ENCODE measurements around the gene DENND2D.

Gene DENND2D

DNA sequence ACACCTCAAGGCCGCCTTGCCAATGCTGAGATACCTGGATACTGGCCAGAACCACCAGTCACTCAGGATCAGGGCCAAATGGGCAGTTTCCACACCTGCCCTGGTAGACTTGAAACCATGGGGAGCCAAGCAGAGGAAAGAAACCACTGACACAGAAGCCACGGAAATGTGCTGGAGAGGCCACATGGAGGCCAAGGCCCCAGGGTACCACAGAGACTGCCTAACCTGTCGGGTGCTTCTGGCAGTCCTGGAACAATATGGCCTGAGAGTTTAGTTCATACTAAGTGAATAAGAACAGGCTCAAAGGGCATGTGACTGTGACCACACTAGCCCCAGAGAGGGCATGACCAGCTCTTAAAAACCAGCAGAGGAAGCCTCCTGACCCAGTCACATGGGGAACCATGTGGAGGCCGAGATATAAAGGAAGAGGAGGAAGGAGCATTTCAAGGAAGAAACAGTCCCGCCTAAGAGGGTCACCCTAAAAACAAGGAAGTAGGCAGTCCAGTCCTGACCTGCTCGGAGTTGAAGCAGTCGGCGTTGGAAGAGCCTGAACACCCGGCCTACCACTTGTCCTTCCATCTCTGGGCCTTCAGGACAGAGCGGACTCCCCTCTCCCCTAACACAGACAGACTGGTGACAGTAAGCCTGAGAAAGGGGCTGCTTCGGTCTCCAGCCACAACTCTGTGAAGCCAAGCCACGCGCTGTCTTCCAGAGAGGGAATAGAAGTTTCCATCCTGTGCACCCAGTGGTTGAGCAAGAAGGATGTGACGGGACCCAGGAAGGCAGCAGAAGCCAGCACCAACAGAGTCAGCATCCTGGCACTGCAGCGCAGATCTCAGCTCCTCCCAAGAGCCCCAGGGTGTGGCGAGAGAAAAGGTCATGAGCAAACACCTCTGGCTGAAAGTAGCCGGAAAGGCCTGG, at the start of gene DENND2D:
DENND2D (minus strand) TSS at position 766 of the 921 bp plus-strand sequence; CDS start at position 579, 187 bp downstream.
- DNase-seq (ENCODE audit: low spot score): peak; percentile 48

DNA sequence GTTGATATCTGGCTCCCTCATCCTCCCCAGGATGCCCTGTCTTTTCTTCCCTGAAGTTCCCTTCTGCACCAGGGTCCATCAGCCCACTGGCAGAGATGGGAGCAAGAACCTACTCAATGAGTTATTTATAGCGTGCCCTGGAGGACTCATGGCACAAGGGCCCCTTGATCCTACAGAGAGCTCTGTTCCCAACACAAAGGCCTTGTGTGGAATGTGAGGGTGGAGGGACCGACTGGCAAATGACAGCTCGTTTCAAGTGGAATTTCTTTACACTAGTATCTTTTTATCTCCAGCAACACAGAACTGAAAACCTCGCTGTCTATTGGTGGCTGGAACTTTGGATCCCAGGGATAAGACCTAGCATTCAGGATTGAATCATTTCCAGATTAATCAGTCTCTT, 49.5 kb upstream of the DENND2D start:
- no peak for DNase-seq (ENCODE audit: low spot score)

GRCh38 chr1:111247125-111247838, 46.8 kb upstream of the DENND2D start:
- DNase-seq (ENCODE audit: low spot score): no peak

DNA sequence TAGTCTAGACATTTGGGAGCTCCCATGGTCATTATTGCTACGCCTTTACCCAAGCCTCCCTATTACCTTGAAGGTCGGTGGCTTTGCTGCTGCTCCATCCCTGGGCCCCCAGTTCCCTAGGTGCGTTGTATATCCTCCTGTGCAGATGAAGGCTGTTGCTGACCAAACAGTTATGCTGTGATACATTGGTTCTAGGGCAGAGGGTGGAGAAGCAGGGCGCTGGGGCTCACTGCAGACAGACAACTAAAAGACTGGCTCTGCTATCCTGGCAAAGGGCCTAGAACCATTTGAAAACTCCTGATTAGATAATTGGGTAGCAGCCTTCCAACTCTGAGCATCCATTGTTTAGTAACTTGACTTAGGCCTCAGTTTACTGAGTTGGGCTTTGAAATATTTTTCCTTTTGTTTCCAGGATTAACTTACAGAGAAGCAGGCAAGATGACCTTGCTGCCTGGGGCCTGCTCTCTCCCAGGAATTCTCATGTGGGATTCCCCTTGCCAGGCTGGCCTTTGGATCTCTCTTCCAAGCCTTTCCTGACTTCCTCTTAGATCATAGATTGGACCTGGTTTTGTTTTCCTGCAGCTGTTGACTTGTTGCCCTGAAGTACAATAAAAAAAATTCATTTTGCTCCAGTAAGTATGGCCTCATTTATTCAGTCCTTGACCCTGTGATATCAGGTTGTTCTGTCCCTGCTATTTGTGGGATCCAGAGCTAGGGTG, 42.5 kb upstream of the DENND2D start:
- peak; percentile 52 for DNase-seq (ENCODE audit: low spot score)

DNA sequence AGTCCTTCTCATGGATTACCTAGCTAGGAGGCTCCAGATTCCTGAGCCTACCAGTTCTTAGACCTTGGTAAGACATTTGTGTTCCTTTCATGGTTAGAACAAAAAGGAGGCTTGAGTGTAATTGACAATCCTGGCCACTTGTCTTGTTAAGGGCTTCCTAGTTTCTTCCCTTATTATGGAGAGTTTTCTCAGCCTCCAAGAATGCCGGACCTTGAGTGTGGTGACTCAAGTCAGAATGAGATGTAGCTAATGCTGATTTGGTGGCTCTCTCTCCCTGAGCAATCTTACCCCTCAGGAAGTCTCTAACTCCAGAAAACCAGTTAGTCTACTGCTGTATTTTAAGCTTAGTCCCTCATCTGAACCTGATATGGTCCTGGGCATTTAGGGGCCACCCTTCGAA, 41.4 kb upstream of the DENND2D start:
- DNase-seq (ENCODE audit: low spot score): peak; percentile 60

- no peak for DNase-seq (ENCODE audit: low spot score)
Measured at GRCh38 chr1:111238056-111238795, 37.8 kb upstream of the DENND2D start.

- DNase-seq (ENCODE audit: low spot score): no peak
Measured at GRCh38 chr1:111236806-111237205, 36.4 kb upstream of the DENND2D start.

GRCh38 chr1:111236379-111236778, 35.9 kb upstream of the DENND2D start:
- no peak for DNase-seq (ENCODE audit: low spot score)

- peak; percentile 83 for DNase-seq (ENCODE audit: low spot score)
Measured at GRCh38 chr1:111234866-111235265, 34.4 kb upstream of the DENND2D start.

DNA sequence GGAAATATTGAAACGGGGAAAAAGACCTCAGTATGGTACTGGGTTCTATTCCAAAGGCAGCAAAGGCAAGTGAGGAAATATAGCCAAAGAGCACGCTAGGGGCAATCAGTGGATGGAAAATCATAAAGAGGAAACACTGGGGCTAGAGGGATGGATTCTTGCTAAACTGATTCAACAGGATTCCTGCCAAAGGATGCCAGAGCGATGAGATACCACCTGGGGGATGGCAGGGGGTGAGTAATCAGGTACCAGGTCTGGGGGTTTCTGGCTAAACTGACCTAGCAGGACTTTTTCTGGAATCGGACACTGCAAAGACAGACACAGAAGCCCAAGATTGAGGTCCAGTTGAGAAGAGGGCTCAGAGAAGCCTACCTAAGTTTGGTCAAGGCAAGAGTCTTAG, 33.8 kb upstream of the DENND2D start:
- DNase-seq (ENCODE audit: low spot score): peak; percentile 83

DNA sequence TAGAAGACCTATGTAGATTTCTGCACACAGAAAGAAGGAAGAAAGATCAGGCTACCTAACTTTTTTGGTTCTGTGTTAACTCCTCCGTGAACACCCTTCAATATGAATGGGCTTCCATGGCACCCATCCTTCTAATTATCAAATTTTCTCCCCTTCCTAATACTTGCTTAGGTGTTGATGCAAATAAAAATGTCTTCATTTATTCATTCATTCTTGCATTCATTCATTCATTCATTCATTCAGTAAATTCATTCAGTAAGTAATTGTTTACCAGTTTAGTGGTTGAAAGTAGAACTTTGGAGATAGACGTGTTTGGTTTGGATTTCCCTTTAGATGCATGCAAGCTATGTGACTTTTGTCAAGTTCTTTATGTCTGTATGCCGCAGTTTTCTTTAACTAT, 31.7 kb upstream of the DENND2D start:
- DNase-seq (ENCODE audit: low spot score): no peak

DNA sequence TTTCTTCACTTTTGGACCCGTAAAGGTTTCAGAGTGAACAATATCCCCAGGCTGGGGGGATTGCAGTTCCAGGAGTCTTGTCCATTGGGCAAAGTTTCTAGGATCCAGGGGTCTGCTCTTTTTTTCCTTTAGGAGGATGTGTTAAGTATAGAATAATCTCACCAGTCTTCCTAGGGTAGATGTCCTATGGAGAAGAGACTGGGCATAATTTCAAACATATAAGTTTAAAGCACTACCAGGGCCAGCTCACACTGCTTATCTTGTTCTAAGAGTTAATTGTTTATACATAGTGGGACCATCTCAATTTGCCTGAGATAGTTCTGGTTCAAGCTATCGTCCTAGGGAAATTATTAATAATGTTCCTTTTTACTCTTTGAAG, 28.3 kb upstream of the DENND2D start:
- DNase-seq (ENCODE audit: low spot score): no peak

DNA sequence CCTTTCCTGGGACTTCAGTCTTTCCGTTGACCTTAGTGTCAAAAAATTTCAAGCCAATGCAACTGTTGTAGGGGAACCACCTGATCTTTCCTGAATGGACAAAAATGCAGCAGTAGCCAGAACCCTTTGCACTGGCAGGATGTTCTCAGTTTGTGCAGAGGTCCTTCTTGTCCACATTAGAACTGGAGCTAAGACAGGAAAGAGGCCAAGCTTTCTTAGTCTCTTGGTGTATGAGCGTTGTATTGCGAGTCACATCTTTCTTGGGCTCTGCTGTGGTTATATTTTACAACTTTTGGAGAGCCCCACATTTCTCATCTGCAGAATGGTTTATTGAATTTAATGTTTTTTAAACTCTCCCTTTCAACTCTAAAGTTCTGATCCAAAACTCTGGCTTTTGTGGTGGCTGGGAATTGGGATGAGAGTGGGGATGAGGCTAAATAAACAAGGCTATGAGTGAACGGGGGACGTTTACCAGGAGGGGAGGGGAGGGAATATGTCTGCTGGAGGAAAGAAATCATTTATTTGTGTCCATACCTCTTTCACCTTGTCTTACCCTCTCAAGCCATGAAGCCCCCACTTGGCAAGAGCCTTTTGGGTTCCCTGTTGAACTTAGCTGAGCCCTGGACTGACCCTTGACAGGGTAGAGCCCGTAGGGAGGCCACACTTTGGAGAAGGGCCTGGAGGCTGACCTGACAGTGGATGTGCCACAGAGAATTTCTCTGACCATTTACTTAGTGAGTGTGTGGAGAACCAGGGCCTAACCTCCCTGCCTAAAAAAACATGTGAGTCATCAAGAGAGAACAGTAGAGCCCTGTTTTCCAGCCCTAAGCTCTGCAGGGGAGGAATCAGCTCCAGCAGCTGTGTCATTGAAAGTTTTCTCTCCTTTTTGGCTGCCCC, 27.7 kb upstream of the DENND2D start:
- DNase-seq (ENCODE audit: low spot score): peak; percentile 88

- no peak for DNase-seq (ENCODE audit: low spot score)
Measured at GRCh38 chr1:111227434-111227833, 27.0 kb upstream of the DENND2D start, which contains the start of gene CHI3L2. Gene CHI3L2, plus strand, starts transcription at chr1:111227713. Its CDS starts 17 bp downstream, at chr1:111227730.

DNA sequence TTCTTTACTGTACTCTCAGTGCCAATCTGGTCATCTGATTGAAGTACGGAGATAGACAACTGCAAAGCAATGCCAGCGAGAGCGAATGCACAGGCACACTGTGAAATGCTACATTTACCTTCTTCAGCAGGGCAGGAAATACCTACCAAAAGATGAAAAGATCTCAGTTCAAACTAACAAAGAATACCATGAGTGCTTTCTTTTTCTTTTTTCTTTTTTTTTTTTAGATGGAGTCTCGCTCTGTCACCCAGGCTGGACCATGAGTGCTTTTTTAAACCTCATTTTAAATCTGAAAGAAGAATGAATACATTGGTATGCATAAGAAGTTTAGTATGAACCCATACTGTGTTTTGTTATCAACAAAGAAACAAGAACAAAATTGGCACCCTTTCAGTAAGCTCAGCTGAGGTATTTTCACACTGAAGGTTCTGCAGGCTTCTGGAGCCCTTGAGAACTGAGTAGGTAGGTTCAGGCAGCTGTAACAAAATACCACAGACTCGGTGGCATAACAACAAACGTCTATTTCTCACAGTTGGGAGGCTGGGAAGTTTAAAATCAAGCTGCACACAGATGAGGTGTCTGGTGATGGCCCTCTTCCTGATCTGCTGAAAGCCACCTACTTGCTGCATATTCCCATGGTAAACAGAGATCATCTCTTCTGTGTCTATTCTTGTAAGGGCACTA, 25.4 kb upstream of the DENND2D start:
- no peak for DNase-seq (ENCODE audit: low spot score)

DNA sequence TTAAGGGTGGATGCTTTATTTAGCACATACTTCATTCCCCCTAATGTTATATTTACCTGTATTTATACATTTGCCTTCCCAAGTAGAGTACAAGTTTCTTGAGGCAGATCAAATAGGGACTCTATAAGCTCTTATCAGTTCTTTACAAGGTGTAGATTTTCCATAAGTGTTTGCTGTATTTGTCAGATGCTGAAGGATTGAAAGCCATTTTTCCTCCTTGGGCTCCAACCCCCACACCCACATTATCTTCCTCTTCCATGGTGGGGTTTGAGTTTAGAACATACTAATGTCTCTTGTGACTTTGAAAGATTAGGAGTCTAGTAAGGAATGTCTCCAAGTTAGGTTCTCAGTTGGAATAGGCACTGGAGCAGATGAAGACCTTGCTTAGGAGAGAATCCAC, 24.6 kb upstream of the DENND2D start:
- DNase-seq (ENCODE audit: low spot score): no peak

DNA sequence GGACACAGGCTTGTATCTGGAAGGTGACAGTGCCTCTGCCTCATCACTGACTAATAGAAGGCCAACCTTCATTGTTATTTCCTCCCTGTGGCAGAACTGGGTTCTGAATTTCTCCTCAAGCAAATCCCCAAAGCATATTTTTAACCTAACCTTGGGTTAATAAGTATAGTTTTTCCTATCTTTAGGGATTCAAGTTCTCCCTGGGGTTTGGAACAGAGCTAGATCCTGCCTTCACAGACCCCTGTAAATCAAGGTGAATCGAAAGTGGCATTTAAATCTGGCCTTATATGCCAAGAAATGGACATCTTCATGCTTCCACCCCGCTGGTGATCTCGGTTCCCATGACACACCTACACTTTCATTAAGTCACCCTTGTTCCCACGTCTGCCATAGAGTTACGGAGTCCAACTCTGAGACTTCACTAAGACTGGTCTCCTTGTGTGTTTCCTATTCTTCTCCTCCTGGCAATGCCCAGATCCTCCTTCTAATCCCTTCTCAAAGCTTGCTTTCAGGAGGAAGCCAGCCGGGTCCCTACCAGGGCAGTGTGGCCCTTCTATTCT, 22.8 kb upstream of the DENND2D start:
- DNase-seq (ENCODE audit: low spot score): no peak

DNA sequence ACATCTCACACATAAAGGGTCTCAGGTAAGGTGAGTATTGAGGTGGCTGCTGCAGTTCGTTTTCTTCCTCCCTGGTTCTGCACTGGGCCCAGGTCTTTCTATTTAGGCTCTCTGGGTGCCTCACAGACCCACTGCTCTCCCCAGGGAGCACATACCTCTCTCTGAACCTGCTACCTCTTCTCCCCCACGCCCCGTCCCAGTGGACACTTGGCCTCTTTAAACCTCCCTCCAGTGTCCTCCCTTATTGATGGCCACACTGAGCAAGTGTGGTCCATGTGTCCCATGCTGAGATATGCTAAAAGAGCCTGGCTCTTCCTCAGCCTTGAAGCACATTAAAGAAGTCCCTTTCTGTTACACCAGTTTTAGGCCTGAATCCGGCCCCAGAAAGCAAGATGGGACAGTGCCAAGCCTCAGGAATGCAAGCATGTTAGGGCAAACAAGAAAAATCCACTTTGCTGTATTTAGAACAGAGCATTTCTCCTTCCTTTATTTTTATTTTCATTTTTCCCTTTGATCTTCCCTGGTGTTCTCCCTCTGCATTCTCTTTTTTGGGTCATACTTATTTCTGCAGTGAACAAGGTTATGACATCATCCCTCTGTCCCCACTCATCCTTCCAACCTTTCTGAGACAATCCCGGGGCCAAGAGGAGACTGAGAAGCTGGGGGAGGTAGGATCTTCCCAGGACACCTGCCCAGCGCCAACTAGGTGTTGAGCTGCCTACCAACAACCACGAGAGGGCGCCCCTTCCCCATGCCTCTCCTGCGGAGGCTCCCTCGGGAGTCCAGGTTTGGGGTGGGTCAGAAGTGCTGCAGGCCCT, 22.1 kb upstream of the DENND2D start:
- DNase-seq (ENCODE audit: low spot score): peak; percentile 88
